Transverse colon (tissue), 3 donors: ENCODE results near the gene CES3.

Experiments
- POLR2A ChIP-seq: fragments of 450-650 bp; IDR thresholded peaks from one replicate; pipeline ENCODE4 v1.6.1; 2016; ENCODE audit warnings: antibody characterized with exemption, mild to moderate bottlenecking, moderate library complexity
- TF ChIP-seq, protein P1 (sequence below), 5 experiments: fragments of 200-600 bp in 3 of 5; fragments of 450-650 bp in 2 of 5; sonication (generic) in 3 of 5; IDR thresholded peaks; 1 replicate in 2 of 5; 2 replicates in 3 of 5; pipeline ENCODE4 v1.5.1; 2016 to 2017; ENCODE audit warnings: antibody characterized with exemption in 5 of 5, inconsistent platforms in 3 of 5, mild to moderate bottlenecking in 2 of 5, moderate library complexity in 1 of 5

DNA sequence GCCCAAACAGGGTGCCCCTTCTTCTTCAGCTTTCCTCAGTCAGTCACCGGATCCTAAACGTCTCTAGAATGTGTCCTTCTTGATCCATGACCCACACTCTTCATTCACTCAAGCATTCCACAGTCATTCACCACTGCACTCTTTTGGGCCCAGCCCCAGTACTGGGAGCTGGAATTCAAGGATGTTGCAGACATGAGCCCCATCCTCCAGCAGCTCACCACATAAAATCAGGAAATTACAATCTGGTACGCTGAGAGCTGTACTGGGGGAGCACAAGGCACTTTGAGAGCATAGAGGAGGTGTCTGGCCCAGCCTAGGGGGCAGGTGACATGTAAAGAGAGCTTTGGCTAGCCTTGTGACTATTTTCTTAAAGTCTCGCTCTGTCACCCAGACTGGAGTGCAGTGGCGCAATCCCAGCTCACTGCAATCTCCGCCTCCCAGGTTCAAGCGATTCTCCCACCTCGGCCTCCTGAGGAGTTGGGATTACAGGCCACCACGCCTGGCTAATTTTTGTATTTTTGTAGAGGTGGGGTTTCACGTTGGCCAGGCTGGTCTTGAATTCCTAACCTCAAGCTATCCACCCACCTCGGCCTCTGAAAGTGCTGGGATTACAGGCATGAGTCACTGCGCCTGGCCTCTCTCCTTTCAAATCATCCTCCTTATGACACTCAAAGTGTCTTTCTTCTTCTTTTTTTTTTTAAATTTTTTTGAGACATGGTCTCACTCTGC is 46.0 kb downstream of the CES3 start:
- TF ChIP-seq, protein P1, sequence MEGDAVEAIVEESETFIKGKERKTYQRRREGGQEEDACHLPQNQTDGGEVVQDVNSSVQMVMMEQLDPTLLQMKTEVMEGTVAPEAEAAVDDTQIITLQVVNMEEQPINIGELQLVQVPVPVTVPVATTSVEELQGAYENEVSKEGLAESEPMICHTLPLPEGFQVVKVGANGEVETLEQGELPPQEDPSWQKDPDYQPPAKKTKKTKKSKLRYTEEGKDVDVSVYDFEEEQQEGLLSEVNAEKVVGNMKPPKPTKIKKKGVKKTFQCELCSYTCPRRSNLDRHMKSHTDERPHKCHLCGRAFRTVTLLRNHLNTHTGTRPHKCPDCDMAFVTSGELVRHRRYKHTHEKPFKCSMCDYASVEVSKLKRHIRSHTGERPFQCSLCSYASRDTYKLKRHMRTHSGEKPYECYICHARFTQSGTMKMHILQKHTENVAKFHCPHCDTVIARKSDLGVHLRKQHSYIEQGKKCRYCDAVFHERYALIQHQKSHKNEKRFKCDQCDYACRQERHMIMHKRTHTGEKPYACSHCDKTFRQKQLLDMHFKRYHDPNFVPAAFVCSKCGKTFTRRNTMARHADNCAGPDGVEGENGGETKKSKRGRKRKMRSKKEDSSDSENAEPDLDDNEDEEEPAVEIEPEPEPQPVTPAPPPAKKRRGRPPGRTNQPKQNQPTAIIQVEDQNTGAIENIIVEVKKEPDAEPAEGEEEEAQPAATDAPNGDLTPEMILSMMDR (IDR thresholded peaks at IDR 0.05): no peak
- no peak for TF ChIP-seq POLR2A
